A549 treated with AZD9567 at 1 μM for 4 hours (cell line): Measurements from ENCODE around the gene DRGX. TPM values are rescaled to one million over a fixed set of nuclear protein-coding genes. Genes with fewer than 3 reads are reported as not detected.

Experiments used
- total RNA-seq: library from RNA; stranded (reverse); fragments of 200-300 nt; extraction: Qiagen RNA extraction; gene quantifications from 5 replicates; pipeline ENCODE4 v1.2.3, GENCODE V29; 2022; ENCODE audit not compliant: insufficient read depth

Gene DRGX
- total RNA-seq = 0.02 TPM in 1 of 5 replicates, not detected in the others

GRCh38 chr10:49395741-49396665 is at the start of gene DRGX:
TSS of gene DRGX (minus strand) at chr10:49396089. CDS start at chr10:49395440, 649 bp downstream.

Other genes with a start within 250 kb of the DRGX start
- gene TMEM273, start 207.7 kb downstream of the DRGX start, total RNA-seq = not detected in 5 replicates
- gene C10orf71, start 96.9 kb downstream of the DRGX start, total RNA-seq = not detected in 5 replicates
- gene ERCC6, start 143.0 kb upstream of the DRGX start, total RNA-seq = 5.4 to 9.7 TPM (median 6.6 TPM) in 5 replicates
- 0.03 to 0.06 TPM in 2 of 5 replicates, not detected in the others for gene SLC18A3, start 214.2 kb upstream of the DRGX start, total RNA-seq
- gene CHAT, start 217.9 kb upstream of the DRGX start, total RNA-seq = not detected in 5 replicates